Karpas-422 (cell line): Measurements from ENCODE around the gene ARSB. TPM values are rescaled to one million over a fixed set of nuclear protein-coding genes. Genes with fewer than 3 reads are reported as not detected.

Experiments used
- DNase-seq: peaks from one replicate; pipeline ENCODE4 v3.0.0-alpha.2; 2015
- H2AFZ ChIP-seq: fragments of 200-600 bp; sonication (generic); 2 replicates; pipeline ENCODE4 v1.6.1; 2014; ENCODE audit warnings: antibody characterized with exemption, low read length, mixed read lengths
- H3K27ac ChIP-seq: fragments of 200-600 bp; sonication (generic); 2 replicates; pipeline ENCODE4 v1.5.1; 2014; ENCODE audit warnings: mild to moderate bottlenecking, low read length, moderate library complexity
- H3K27me3 ChIP-seq: fragments of 200-600 bp; sonication (generic); 2 replicates; pipeline ENCODE4 v1.6.1; 2014; ENCODE audit warnings: low read length, mixed read lengths
- H3K36me3 ChIP-seq: fragments of 200-600 bp; sonication (generic); 2 replicates; pipeline ENCODE4 v1.6.1; 2014; ENCODE audit warnings: low read length, mixed read lengths; ENCODE audit not compliant: insufficient read depth
- H3K4me1 ChIP-seq: fragments of 200-600 bp; sonication (generic); 2 replicates; pipeline ENCODE4 v1.6.1; 2014; ENCODE audit warnings: mild to moderate bottlenecking, low read length, mixed read lengths
- H3K4me2 ChIP-seq: fragments of 200-600 bp; sonication (generic); 2 replicates; pipeline ENCODE4 v1.6.1; 2014; ENCODE audit warnings: low read length, low read depth, mild to moderate bottlenecking; ENCODE audit not compliant: poor library complexity, severe bottlenecking
- H3K4me3 ChIP-seq: fragments of 200-600 bp; sonication (generic); 2 replicates; pipeline ENCODE4 v1.5.1; 2014; ENCODE audit warnings: mild to moderate bottlenecking, antibody characterized with exemption, low read length, mixed read lengths
- H3K79me2 ChIP-seq: fragments of 200-600 bp; sonication (generic); 2 replicates; pipeline ENCODE4 v1.6.1; 2014; ENCODE audit warnings: mild to moderate bottlenecking, low read length, mixed read lengths
- H3K9ac ChIP-seq: fragments of 200-600 bp; sonication (generic); 2 replicates; pipeline ENCODE4 v1.6.0; 2014; ENCODE audit warnings: low read length
- H3K9me2 ChIP-seq: fragments of 200-600 bp; sonication (generic), shearing (Covaris generic); replicated peaks from 2 replicates; pipeline ENCODE4 v1.6.0; 2014; ENCODE audit warnings: mild to moderate bottlenecking, low read length, moderate library complexity; ENCODE audit not compliant: insufficient read depth
- H3K9me3 ChIP-seq: fragments of 300-700, 200-600 bp; sonication (generic); 2 replicates; pipeline ENCODE4 v1.6.1; 2014; ENCODE audit warnings: low read length, mixed read lengths
- H4K20me1 ChIP-seq: fragments of 200-600 bp; sonication (generic); 2 replicates; pipeline ENCODE4 v1.6.1; 2014; ENCODE audit warnings: mild to moderate bottlenecking, antibody characterized with exemption, low read length, low read depth; ENCODE audit not compliant: insufficient read depth
- total RNA-seq: library from RNA; depleted of rRNA; stranded (reverse); fragments of >200 nt; shearing (Covaris generic); gene quantifications from 2 replicates; pipeline ENCODE4 v1.2.3, GENCODE V29; 2014; ENCODE audit warnings: low replicate concordance

The ARSB gene
- total RNA-seq, 1 experiment from 2014 or later, result 10.8 TPM

DNA sequence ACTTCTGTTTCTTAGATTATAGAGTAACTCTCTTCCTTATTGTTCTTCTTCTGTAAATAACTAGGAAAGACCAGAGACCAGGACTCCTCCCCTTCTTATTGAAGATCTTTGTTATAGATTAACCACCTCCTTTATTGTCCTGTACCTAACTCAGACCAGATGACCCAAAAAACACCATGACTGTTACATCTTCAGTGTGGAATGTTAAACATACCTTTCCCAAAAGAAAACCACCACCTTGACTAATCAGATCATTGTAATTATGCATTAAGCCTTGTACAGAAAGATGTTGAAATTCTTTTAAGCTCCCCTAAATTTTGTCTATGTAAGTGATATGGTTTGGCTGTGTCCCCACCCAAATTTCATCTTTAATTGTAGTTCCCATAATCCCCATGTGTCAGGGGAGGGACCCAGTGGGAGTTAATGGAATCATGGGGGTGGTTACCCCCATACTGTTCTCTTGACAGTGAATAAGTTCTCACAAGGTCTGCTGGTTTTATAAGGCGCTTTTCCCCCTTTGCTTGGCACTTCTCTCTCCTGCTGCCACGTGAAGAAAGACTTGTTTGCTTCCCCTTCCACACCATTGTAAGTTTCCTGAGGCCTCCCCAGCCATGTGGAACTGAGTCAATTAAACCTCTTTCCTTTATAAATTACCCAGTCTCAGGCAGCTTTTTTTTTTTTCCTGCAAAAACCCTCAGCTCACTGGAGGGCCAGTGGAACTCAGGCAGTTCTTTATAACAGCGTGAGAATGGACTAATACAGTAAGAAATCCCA, 26.3 kb downstream of the ARSB start:
- no peaks in the 10 kb centered on the region; the same call in 1 of the 2 replicates for H4K20me1 ChIP-seq
- H3K27ac ChIP-seq, result no peak overlapping the region
- H3K79me2 ChIP-seq, result no peaks in the 10 kb centered on the region
- no peak overlapping the region for H3K4me2 ChIP-seq
- DNase-seq, result no peak
- no peaks in the 10 kb centered on the region for H3K27me3 ChIP-seq
- no peak overlapping the region for H2AFZ ChIP-seq
- no peaks in the 10 kb centered on the region for H3K4me1 ChIP-seq
- no peaks in the 10 kb centered on the region for H3K36me3 ChIP-seq
- no peak overlapping the region for H3K9ac ChIP-seq
- H3K9me3 ChIP-seq, result no peaks in the 10 kb centered on the region
- H3K4me3 ChIP-seq, result no peak overlapping the region
- H3K9me2 ChIP-seq, result no peaks in the 10 kb centered on the region

DNA sequence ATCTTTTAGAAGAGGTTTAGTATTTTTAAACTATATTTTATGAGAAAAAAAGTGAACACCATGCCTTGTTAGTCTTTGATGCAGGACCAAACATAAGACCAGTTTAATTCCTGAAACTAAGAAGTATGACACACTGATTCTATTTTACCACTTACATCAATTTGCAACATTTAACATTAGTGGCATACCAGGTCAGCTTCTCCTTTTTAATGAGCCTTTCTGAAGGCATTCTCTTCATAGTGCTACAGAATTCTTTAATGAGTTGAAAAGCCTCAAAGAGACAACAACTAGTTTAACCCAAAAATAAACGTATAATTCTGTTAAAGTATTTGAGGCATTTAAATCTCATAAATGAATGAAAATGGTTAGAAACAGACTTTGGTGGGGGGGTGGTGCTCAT, 28.2 kb downstream of the ARSB start:
- Histone ChIP-seq H3K4me3 (no peak overlapping the region), H3K4me1 (no peaks in the 10 kb centered on the region), H4K20me1 (no peaks in the 10 kb centered on the region; the same call in 1 of the 2 replicates), H2AFZ (no peak overlapping the region), H3K9me2 (no peaks in the 10 kb centered on the region), H3K27ac (no peak overlapping the region), H3K9me3 (no peaks in the 10 kb centered on the region), H3K9ac (no peak overlapping the region), H3K79me2 (no peaks in the 10 kb centered on the region), H3K27me3 (no peaks in the 10 kb centered on the region), H3K4me2 (no peak overlapping the region), H3K36me3 (no peaks in the 10 kb centered on the region)
- DNase-seq, result no peak

DNA sequence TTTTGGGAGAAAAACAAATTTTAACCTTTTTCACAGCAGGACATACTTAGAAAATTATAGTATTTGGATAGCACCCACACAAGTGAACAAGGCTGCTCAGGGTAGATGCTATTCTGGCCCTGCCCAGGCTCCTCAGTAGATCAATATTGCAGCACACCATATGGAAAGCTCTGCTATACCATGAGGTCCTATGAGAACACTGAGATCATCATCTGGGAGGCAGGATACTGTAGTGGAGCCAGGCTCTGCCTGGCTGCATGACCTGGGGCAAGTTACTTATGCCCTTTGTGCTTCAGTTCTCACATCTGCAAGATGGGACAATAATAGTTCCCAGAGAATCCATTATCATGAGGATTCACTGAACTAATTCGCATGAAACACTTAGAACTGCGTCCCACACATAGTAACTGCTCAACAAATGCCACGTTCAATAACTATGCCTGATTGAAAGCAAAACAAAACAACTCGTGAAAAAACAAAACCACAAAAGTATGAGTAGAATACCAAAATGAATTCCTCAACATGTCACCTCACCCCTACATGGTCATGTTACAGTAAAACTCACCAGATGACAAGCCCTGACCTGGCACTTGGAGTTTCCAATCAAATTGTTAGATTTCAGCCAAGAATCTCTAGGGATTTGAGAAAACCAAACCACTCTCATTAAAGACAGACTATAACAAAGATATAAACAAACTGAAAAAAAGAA, 31.9 kb downstream of the ARSB start:
- no peaks in the 10 kb centered on the region for H3K4me1 ChIP-seq
- no peak overlapping the region for H3K9ac ChIP-seq
- H3K4me3 ChIP-seq, result no peak overlapping the region
- H3K27ac ChIP-seq, result no peak overlapping the region
- H3K9me2 ChIP-seq, result no peaks in the 10 kb centered on the region
- H2AFZ ChIP-seq, result no peak overlapping the region
- H3K4me2 ChIP-seq, result no peak overlapping the region
- no peak for DNase-seq
- no peaks in the 10 kb centered on the region; the same call in 1 of the 2 replicates for H4K20me1 ChIP-seq
- H3K79me2 ChIP-seq, result no peaks in the 10 kb centered on the region
- H3K9me3 ChIP-seq, result no peaks in the 10 kb centered on the region
- H3K27me3 ChIP-seq, result no peaks in the 10 kb centered on the region
- H3K36me3 ChIP-seq, result no peaks in the 10 kb centered on the region

DNA sequence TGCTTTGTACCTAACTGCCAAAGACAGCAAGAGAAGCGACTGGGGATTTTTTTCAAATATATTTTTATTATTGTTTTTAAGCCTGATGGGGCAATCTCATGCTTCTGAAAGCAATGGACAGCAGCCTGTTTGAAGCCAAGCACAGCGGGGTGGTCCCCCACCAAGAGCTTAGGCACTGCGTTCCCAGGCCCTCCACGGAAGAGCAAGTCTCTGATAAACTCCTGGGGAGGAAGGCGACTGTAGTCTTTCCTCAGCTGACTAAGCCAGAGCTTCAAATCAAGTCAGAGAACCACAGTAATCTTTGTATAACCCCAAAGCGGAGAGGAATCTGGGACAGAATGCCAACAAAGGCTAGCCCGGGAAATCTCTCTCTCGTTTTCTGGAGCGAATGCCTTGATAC, 54.4 kb downstream of the ARSB start:
- no peak overlapping the region for H3K4me2 ChIP-seq
- H3K4me3 ChIP-seq, result no peak overlapping the region
- no peak overlapping the region for H3K9ac ChIP-seq
- H3K4me1 ChIP-seq, result no peaks in the 10 kb centered on the region
- H2AFZ ChIP-seq, result no peak overlapping the region
- H3K9me3 ChIP-seq, result no peaks in the 10 kb centered on the region
- DNase-seq, result no peak
- H4K20me1 ChIP-seq, result no peaks in the 10 kb centered on the region
- H3K27ac ChIP-seq, result no peak overlapping the region
- H3K79me2 ChIP-seq, result no peaks in the 10 kb centered on the region
- H3K9me2 ChIP-seq, result no peaks in the 10 kb centered on the region
- H3K36me3 ChIP-seq, result no peaks in the 10 kb centered on the region
- no peaks in the 10 kb centered on the region for H3K27me3 ChIP-seq

DNA sequence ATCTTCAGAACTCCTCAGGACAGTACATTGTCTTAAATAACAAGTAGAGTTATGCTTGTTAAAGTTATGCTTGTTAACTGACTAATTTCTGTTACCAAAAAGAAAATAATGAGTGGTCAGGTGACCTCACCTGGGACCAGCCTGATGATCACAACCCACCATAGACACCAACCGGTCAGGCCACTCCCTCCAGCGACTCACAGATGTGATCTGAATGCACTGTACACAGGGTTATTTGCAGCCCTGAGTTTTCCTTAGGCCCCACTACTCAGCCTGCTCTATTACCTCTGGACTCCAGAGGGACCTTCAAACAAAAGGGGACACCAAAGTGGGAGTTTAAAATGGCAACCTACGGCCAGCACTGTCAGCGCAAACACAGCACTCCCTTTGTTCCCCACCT, 55.3 kb downstream of the ARSB start:
- H3K4me2 ChIP-seq, result no peak overlapping the region
- no peaks in the 10 kb centered on the region for H3K9me2 ChIP-seq
- H3K79me2 ChIP-seq, result no peaks in the 10 kb centered on the region
- H2AFZ ChIP-seq, result no peak overlapping the region
- no peaks in the 10 kb centered on the region for H3K36me3 ChIP-seq
- H3K4me3 ChIP-seq, result no peak overlapping the region
- no peak for DNase-seq
- H4K20me1 ChIP-seq, result no peaks in the 10 kb centered on the region
- no peak overlapping the region for H3K9ac ChIP-seq
- H3K27me3 ChIP-seq, result no peaks in the 10 kb centered on the region
- H3K27ac ChIP-seq, result no peak overlapping the region
- no peaks in the 10 kb centered on the region for H3K9me3 ChIP-seq
- no peaks in the 10 kb centered on the region for H3K4me1 ChIP-seq

DNA sequence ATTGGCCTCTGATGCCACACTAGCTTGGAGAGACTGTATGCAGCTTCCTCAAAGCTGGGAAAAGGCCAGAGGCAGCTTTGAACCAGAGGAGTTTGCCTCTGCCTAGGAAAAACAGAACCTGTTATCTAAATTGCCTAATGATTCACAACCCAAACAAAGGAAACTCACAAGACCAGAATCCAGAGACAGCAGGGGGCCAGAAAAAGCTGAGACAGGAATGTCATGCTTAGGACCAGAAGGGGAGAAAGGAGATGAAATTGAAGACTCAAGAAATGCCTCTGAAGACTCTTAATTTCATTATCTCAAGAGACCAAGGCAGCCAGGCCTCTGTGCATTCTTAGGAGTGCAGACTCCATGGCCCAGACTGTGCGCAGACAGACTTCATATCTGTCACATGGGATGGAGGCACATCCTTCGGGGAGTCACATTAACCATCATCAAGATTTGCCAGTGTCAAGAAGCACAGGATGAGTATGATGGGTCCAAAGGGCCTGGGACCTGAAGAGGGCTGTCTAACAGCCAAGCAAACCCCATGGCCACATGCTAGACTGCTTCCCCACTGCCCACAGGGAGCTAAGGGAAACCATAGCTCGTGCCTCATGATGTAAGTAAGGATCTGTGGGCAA, 57.3 kb downstream of the ARSB start:
- Histone ChIP-seq H3K79me2 (no peaks in the 10 kb centered on the region), H4K20me1 (no peaks in the 10 kb centered on the region; the same call in 1 of the 2 replicates), H3K4me2 (no peak overlapping the region), H3K9ac (no peak overlapping the region), H3K27ac (no peak overlapping the region), H3K4me1 (no peaks in the 10 kb centered on the region), H2AFZ (no peak overlapping the region), H3K9me2 (no peaks in the 10 kb centered on the region), H3K9me3 (no peaks in the 10 kb centered on the region), H3K27me3 (no peaks in the 10 kb centered on the region), H3K36me3 (no peaks in the 10 kb centered on the region), H3K4me3 (no peak overlapping the region)
- no peak for DNase-seq

DNA sequence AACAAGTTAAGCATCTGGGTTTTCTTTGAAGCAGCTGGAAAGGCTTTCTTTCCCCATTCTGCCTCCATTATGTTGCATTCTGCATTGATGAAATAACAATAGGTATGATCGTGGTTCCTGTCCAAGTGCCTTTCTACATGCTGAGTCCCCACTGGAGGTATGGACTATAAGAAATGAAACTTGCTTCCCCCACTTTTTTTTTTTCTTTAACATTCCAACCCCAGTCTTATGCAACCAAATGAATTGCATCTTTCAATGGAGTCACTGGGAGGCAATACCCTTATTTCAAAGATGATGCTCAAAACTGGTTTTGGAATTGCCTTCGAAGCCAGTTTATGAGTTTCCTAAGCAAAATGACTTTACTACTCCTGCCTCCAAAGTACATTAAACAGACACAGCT, 58.9 kb downstream of the ARSB start:
- Histone ChIP-seq H3K9me2 (no peaks in the 10 kb centered on the region), H3K4me2 (no peak overlapping the region), H4K20me1 (no peaks in the 10 kb centered on the region; the same call in 1 of the 2 replicates), H3K9ac (no peak overlapping the region), H3K9me3 (no peaks in the 10 kb centered on the region), H3K36me3 (no peaks in the 10 kb centered on the region), H3K4me1 (no peaks in the 10 kb centered on the region), H3K27ac (no peak overlapping the region), H3K27me3 (no peaks in the 10 kb centered on the region), H3K79me2 (no peaks in the 10 kb centered on the region), H3K4me3 (no peak overlapping the region), H2AFZ (no peak overlapping the region)
- no peak for DNase-seq

DNA sequence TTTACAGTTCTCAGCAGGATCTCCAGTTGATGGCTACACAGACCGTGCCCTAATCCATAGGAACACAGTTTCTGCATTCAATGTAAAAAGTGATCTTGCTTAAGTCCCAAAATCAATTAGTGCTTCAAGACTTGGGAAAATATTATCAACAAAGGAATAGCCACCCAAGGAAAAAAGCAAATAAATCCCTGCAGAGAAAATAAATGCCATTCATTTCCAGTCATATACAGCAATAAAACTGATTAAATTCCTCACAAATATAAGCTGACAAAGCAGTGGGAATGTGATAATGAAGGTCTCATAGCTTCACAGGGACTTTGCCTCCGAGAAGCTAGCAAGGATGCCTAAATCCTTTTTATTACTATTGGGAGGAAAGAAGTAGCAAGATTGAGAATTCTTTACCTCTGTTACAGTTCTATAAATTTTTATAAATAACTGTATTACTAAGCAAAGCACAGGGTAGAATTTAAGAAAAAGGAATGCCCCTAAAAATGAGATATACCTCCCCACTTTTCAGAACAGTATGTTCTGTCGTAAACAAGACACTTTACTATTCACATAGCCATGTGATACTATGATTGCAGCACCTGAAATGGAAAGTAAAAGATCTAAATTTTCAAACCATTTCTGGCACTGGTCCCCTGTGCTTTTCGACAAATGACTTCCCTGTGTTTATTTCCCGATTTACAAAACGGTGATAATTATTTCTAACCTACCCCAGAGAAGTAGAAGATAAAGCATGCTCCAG, 59.8 kb downstream of the ARSB start:
- Histone ChIP-seq H3K9me3 (no peaks in the 10 kb centered on the region), H3K36me3 (no peaks in the 10 kb centered on the region), H3K4me1 (no peaks in the 10 kb centered on the region), H4K20me1 (no peaks in the 10 kb centered on the region; the same call in 1 of the 2 replicates), H3K27ac (no peak overlapping the region), H3K4me3 (no peak overlapping the region), H3K9ac (no peak overlapping the region), H3K27me3 (no peaks in the 10 kb centered on the region), H3K9me2 (no peaks in the 10 kb centered on the region), H3K79me2 (no peaks in the 10 kb centered on the region), H3K4me2 (no peak overlapping the region), H2AFZ (no peak overlapping the region)
- DNase-seq, result no peak
